Heart right ventricle (tissue), 16 donors: ENCODE results near the gene TMEM203. TPM values are rescaled to one million over a fixed set of nuclear protein-coding genes. Genes with fewer than 3 reads are reported as not detected.

Source experiments
- ATAC-seq, 8 donors: fragments of 200-7000 bp; cut with Tn5 transposase; one replicate each; pipeline ENCODE4 v1.9.1; 2020; ENCODE audit warnings: mild to moderate bottlenecking in 8 of 8, moderate library complexity in 8 of 8, moderate number of reproducible peaks in 1 of 8
- DNase-seq, 2 donors: peaks; one replicate each; pipeline ENCODE4 v3.0.0-alpha.2; 2020
- H3K27ac ChIP-seq, 10 donors: fragments of 200-600 bp; sonication (generic) in 2 of 10; one replicate each; pipeline versions ENCODE4 v1.5.0 to v1.8.0; 2020 to 2022; ENCODE audit warnings: mild to moderate bottlenecking in 3 of 10
- H3K27me3 ChIP-seq, 7 donors: fragments of 200-600 bp; one replicate each; pipeline ENCODE4 v1.8.0; 2021 to 2022; ENCODE audit warnings: mild to moderate bottlenecking in 2 of 7
- H3K36me3 ChIP-seq, 9 donors: fragments of 200-600 bp; sonication (generic) in 1 of 9; one replicate each; pipeline versions ENCODE4 v1.5.0 to v1.8.0; 2020 to 2022; ENCODE audit warnings: mild to moderate bottlenecking in 2 of 9
- H3K4me1 ChIP-seq, 9 donors: fragments of 200-600 bp; sonication (generic) in 1 of 9; one replicate each; pipeline versions ENCODE4 v1.5.0 to v1.8.0; 2020 to 2022; ENCODE audit warnings: mild to moderate bottlenecking in 4 of 9
- H3K4me3 ChIP-seq, 10 donors: fragments of 200-600 bp; sonication (generic) in 2 of 10; one replicate each; pipeline versions ENCODE4 v1.5.0 to v1.8.0; 2020 to 2022; ENCODE audit warnings: mild to moderate bottlenecking in 7 of 10, moderate library complexity in 2 of 10
- H3K9me3 ChIP-seq, 11 donors: fragments of 200-600 bp in 10 of 11; sonication (generic) in 2 of 11; one replicate each; pipeline versions ENCODE4 v1.5.0 to v1.8.0; 2013 to 2022; ENCODE audit warnings: mild to moderate bottlenecking in 2 of 11, control low read depth in 1 of 11, moderate library complexity in 1 of 11
- CTCF ChIP-seq, 9 donors: fragments of 200-600 bp; sonication (generic) in 2 of 9; IDR thresholded peaks; one replicate each; pipeline versions ENCODE4 v1.5.0 to v1.8.0; 2021 to 2022; ENCODE audit warnings: antibody characterized with exemption in 9 of 9, mild to moderate bottlenecking in 5 of 9, moderate library complexity in 1 of 9
- WGBS, 2 donors: extraction: QIAGEN DNeasy Blood & Tissue Kit; methylation state at CpG; one replicate each; pipeline ENCODE4 v1.1.7; 2013; ENCODE audit warnings: inconsistent platforms in 1 of 2; 5-methylcytosine and 5-hydroxymethylcytosine counted together
- intact Hi-C, 10 donors: fragments of 100-400 bp; cut with DNase I; formaldehyde crosslinking; loops; one replicate each; pipeline versions ENCODE4 v1.11.1 to v1.14.2; 2022
- microRNA-seq, 2 donors: library from miRNA; unstranded; fragments of <30 nt; microRNA quantifications; one replicate each; pipeline ENCODE4 v1.2.0, GENCODE V29; 2021
- polyA plus RNA-seq, 2 donors: library from polyadenylated mRNA; stranded (reverse); fragments of 200-250 nt; gene quantifications; one replicate each; pipeline ENCODE4 v1.2.3, GENCODE V29; 2013
- total RNA-seq, 10 donors: library from RNA; stranded (reverse); fragmentation: NEBNext Ultra II Directional in 3 of 10; extraction: Animal tissue kit (Norgen Biotek cat#: 25700) in 3 of 10; gene quantifications; one replicate each; pipeline versions ENCODE4 v1.2.1 to v1.2.4, GENCODE V29; 2021 to 2023
- donor health status: Arrhythmogenic right ventricular cardiomyopathy.
- donor health status: ischemic (EF 13 %, LVEDD 7.1; RV severe dilation, severe dysfunction).
- donor health status: healthy with polysubstance abuse.
- donor health status: DM: no; HTN: yes; CAD: no.
- donor health status: DM: no; HTN: no; CAD: no.
- donor health status: ischemic (EF 25% LVEDD 6.9; RV normal size, moderate dysfunction).
- donor health status: ischemic (EF 25% LVEDD 5.7; RV mildly dilated, moderate dysfunction).
- donor health status: healthy.
- donor health status: DM: yes; HTN: yes; CAD: no.
- donor health status: Ischemic cardiomyopathy.
- donor health status: ischemic (EF 35%, LVEDD 5.7; RV mildly dilated, moderate dysfunction).
- donor health status: nonischemic (EF 11% LVEDD 7.7; RV severe dilation, severe dysfunction).
- donor health status: DM: yes; HTN: yes; CAD: no.
- donor health status: PGD.
- donor health status: ischemic (EF 29% LVEDD 5.4; RV normal size, mild dysfunction).
- donor health status: nonischemic (EF 23%, LVEDD 6.1; RV moderate dilation, normal function).

TMEM203 gene
- total and polyA plus RNA-seq, 12 donors = 36.4 to 51.2 (median 41.7) TPM

- Histone ChIP-seq H3K4me1 (peaks cover 0 to 12% (median 8%) of the 10 kb centered on the region in 9 donors), H3K4me3 (peak overlapping the region in 5 of 10 donors; percentile 1 to 28 (median 17)), H3K9me3 (no peaks in the 10 kb centered on the region), H3K27me3 (peaks cover 26 to 81% (median 72%) of the 10 kb centered on the region in 7 donors), H3K36me3 (no peaks in the 10 kb centered on the region), H3K27ac (no peak overlapping the region)
- no peak for TF ChIP-seq CTCF (IDR thresholded peaks at IDR 0.05)
- intact Hi-C loops = no loop called here
- DNase-seq (no peak), ATAC-seq (peak; percentile 42 to 77 (median 64))
- WGBS, 2 donors = 3% methylated on average over 63 to 65 of the region's 65 CpGs
These were observed 48.7 kb downstream of the TMEM203 start for GRCh38 chr9:137156567-137157375.

Small RNA genes lying within 50 kb of the gene (microRNA-seq; reads per million reads assigned to microRNA genes)
- gene MIR3621 = 0 reads per million in 2 donors

Other genes starting within 250 kb of the TMEM203 start
Only the 30 nearest of the 31 such genes appear.
- 1,000 to 10,000 TPM; 1,129 to 5,119 (median 4,014) TPM for gene PTGDS, start 228.1 kb downstream of the TMEM203 start, total RNA-seq
- gene PTGDS, start 228.1 kb downstream of the TMEM203 start, polyA plus RNA-seq = 1,000 to 10,000 TPM; 2,970 to 3,711 TPM
- 10 to 100 TPM in 2 of 10 donors, 1 to 10 TPM in 8; 1.4 to 10.9 (median 6.4) TPM for gene LCNL1, start 222.7 kb downstream of the TMEM203 start, total RNA-seq
- gene LCNL1, start 222.7 kb downstream of the TMEM203 start, polyA plus RNA-seq = 10 to 100 TPM in 1 of 2 donors, under 1 TPM in 1; 0.10 to 10.3 TPM
- 10 to 100 TPM; 12.7 to 29.5 (median 16.1) TPM for gene PAXX, start 213.2 kb downstream of the TMEM203 start, total RNA-seq
- 100 to 1,000 TPM in 1 of 2 donors, 10 to 100 TPM in 1; 51.7 to 131 TPM for gene PAXX, start 213.2 kb downstream of the TMEM203 start, polyA plus RNA-seq
- gene CLIC3, start 209.1 kb downstream of the TMEM203 start, total RNA-seq = 10 to 100 TPM in 1 of 10 donors, 1 to 10 TPM in 8, under 1 TPM in 1; 0.46 to 11.5 (median 3.0) TPM
- gene CLIC3, start 209.1 kb downstream of the TMEM203 start, polyA plus RNA-seq = 10 to 100 TPM in 1 of 2 donors, 1 to 10 TPM in 1; 9.5 to 21.4 TPM
- 10 to 100 TPM; 23.6 to 42.6 (median 28.1) TPM for gene ABCA2, start 177.4 kb downstream of the TMEM203 start, total RNA-seq
- gene ABCA2, start 177.4 kb downstream of the TMEM203 start, polyA plus RNA-seq = 10 to 100 TPM; 16.0 to 46.7 TPM
- gene FUT7, start 173.6 kb downstream of the TMEM203 start, total RNA-seq = under 1 TPM in 5 of 10 donors, not detected in 5; 0.13 to 0.30 (median 0.15) TPM
- gene FUT7, start 173.6 kb downstream of the TMEM203 start, polyA plus RNA-seq = under 1 TPM; 0.07 to 0.15 TPM
- 10 to 100 TPM; 29.1 to 74.3 (median 52.6) TPM for gene NPDC1, start 159.5 kb downstream of the TMEM203 start, total RNA-seq
- 100 to 1,000 TPM in 1 of 2 donors, 10 to 100 TPM in 1; 74.2 to 153 TPM for gene NPDC1, start 159.5 kb downstream of the TMEM203 start, polyA plus RNA-seq
- gene ENTPD2, start 151.6 kb downstream of the TMEM203 start, total RNA-seq = 1 to 10 TPM in 8 of 10 donors, under 1 TPM in 2; 0.32 to 2.5 (median 1.6) TPM
- gene ENTPD2, start 151.6 kb downstream of the TMEM203 start, polyA plus RNA-seq = 1 to 10 TPM in 1 of 2 donors, under 1 TPM in 1; 0.96 to 3.3 TPM
- gene SAPCD2, start 135.1 kb downstream of the TMEM203 start, total RNA-seq = 1 to 10 TPM in 1 of 10 donors, under 1 TPM in 8, not detected in 1; 0.06 to 1.1 (median 0.11) TPM
- under 1 TPM; 0.15 to 0.23 TPM for gene SAPCD2, start 135.1 kb downstream of the TMEM203 start, polyA plus RNA-seq
- 10 to 100 TPM in 4 of 10 donors, 1 to 10 TPM in 6; 6.0 to 16.5 (median 8.5) TPM for gene UAP1L1, start 128.1 kb downstream of the TMEM203 start, total RNA-seq
- 10 to 100 TPM in 1 of 2 donors, 1 to 10 TPM in 1; 3.4 to 24.3 TPM for gene UAP1L1, start 128.1 kb downstream of the TMEM203 start, polyA plus RNA-seq
- 10 to 100 TPM; 16.9 to 27.7 (median 20.9) TPM for gene MAN1B1, start 118.7 kb downstream of the TMEM203 start, total RNA-seq
- gene MAN1B1, start 118.7 kb downstream of the TMEM203 start, polyA plus RNA-seq = 10 to 100 TPM; 25.5 to 71.4 TPM
- 100 to 1,000 TPM in 7 of 10 donors, 10 to 100 TPM in 3; 91.4 to 167 (median 118) TPM for gene DPP7, start 90.9 kb downstream of the TMEM203 start, total RNA-seq
- gene DPP7, start 90.9 kb downstream of the TMEM203 start, polyA plus RNA-seq = 100 to 1,000 TPM; 152 to 677 TPM
- not detected for gene GRIN1, start 66.5 kb downstream of the TMEM203 start, total RNA-seq
- not detected for gene GRIN1, start 66.5 kb downstream of the TMEM203 start, polyA plus RNA-seq
- not detected for gene LRRC26, start 35.6 kb downstream of the TMEM203 start, total RNA-seq
- not detected for gene LRRC26, start 35.6 kb downstream of the TMEM203 start, polyA plus RNA-seq
- gene TMEM210, start 33.6 kb downstream of the TMEM203 start, total RNA-seq = not detected
- not detected for gene TMEM210, start 33.6 kb downstream of the TMEM203 start, polyA plus RNA-seq
- 10 to 100 TPM; 24.6 to 44.8 (median 27.7) TPM for gene ANAPC2, start 17.1 kb downstream of the TMEM203 start, total RNA-seq
- 10 to 100 TPM; 23.7 to 69.6 TPM for gene ANAPC2, start 17.1 kb downstream of the TMEM203 start, polyA plus RNA-seq
- 10 to 100 TPM; 47.3 to 73.5 (median 56.7) TPM for gene SSNA1, start 17.0 kb downstream of the TMEM203 start, total RNA-seq
- 100 to 1,000 TPM; 146 to 168 TPM for gene SSNA1, start 17.0 kb downstream of the TMEM203 start, polyA plus RNA-seq
- 10 to 100 TPM; 10.2 to 31.5 (median 21.7) TPM for gene TPRN, start 4.9 kb downstream of the TMEM203 start, total RNA-seq
- gene TPRN, start 4.9 kb downstream of the TMEM203 start, polyA plus RNA-seq = 10 to 100 TPM; 12.0 to 14.5 TPM
- 10 to 100 TPM in 1 of 10 donors, 1 to 10 TPM in 9; 4.6 to 10.1 (median 5.4) TPM for gene NDOR1, start 52 bp upstream of the TMEM203 start, total RNA-seq
- 10 to 100 TPM in 1 of 2 donors, 1 to 10 TPM in 1; 6.5 to 10.6 TPM for gene NDOR1, start 52 bp upstream of the TMEM203 start, polyA plus RNA-seq
- gene RNF208, start 16.6 kb upstream of the TMEM203 start, total RNA-seq = 10 to 100 TPM; 20.7 to 34.5 (median 24.1) TPM
- 10 to 100 TPM; 14.2 to 83.8 TPM for gene RNF208, start 16.6 kb upstream of the TMEM203 start, polyA plus RNA-seq
- gene CYSRT1, start 19.5 kb upstream of the TMEM203 start, total RNA-seq = under 1 TPM in 6 of 10 donors, not detected in 4; 0.21 to 0.71 (median 0.37) TPM
- under 1 TPM; 0.19 to 0.59 TPM for gene CYSRT1, start 19.5 kb upstream of the TMEM203 start, polyA plus RNA-seq
- gene RNF224, start 21.9 kb upstream of the TMEM203 start, total RNA-seq = under 1 TPM in 1 of 10 donors, not detected in 9; 0.14 TPM
- not detected for gene RNF224, start 21.9 kb upstream of the TMEM203 start, polyA plus RNA-seq
- not detected for gene SLC34A3, start 25.3 kb upstream of the TMEM203 start, total RNA-seq
- gene SLC34A3, start 25.3 kb upstream of the TMEM203 start, polyA plus RNA-seq = not detected
- gene TUBB4B, start 35.6 kb upstream of the TMEM203 start, total RNA-seq = 100 to 1,000 TPM; 211 to 495 (median 330) TPM
- gene TUBB4B, start 35.6 kb upstream of the TMEM203 start, polyA plus RNA-seq = 100 to 1,000 TPM; 522 to 992 TPM
- gene STPG3, start 45.6 kb upstream of the TMEM203 start, total RNA-seq = under 1 TPM in 3 of 10 donors, not detected in 7; 0.24 to 0.32 (median 0.32) TPM
- under 1 TPM in 1 of 2 donors, not detected in 1; 0.44 TPM for gene STPG3, start 45.6 kb upstream of the TMEM203 start, polyA plus RNA-seq
- 10 to 100 TPM; 31.6 to 47.1 (median 39.2) TPM for gene NELFB, start 49.7 kb upstream of the TMEM203 start, total RNA-seq
- 10 to 100 TPM; 31.5 to 52.9 TPM for gene NELFB, start 49.7 kb upstream of the TMEM203 start, polyA plus RNA-seq
- gene TOR4A, start 72.1 kb upstream of the TMEM203 start, total RNA-seq = 10 to 100 TPM; 15.2 to 21.5 (median 16.8) TPM
- 10 to 100 TPM in 1 of 2 donors, 1 to 10 TPM in 1; 4.7 to 11.5 TPM for gene TOR4A, start 72.1 kb upstream of the TMEM203 start, polyA plus RNA-seq
- gene NRARP, start 96.6 kb upstream of the TMEM203 start, total RNA-seq = 10 to 100 TPM in 7 of 10 donors, 1 to 10 TPM in 3; 2.6 to 20.8 (median 11.7) TPM
- 1 to 10 TPM; 2.0 to 5.4 TPM for gene NRARP, start 96.6 kb upstream of the TMEM203 start, polyA plus RNA-seq
- 10 to 100 TPM in 3 of 10 donors, 1 to 10 TPM in 7; 7.8 to 14.0 (median 9.2) TPM for gene EXD3, start 217.5 kb upstream of the TMEM203 start, total RNA-seq
- gene EXD3, start 217.5 kb upstream of the TMEM203 start, polyA plus RNA-seq = 10 to 100 TPM in 1 of 2 donors, 1 to 10 TPM in 1; 5.8 to 33.0 TPM
- gene NOXA1, start 217.7 kb upstream of the TMEM203 start, total RNA-seq = 1 to 10 TPM; 2.5 to 5.3 (median 3.0) TPM
- 10 to 100 TPM in 1 of 2 donors, under 1 TPM in 1; 0.62 to 10.6 TPM for gene NOXA1, start 217.7 kb upstream of the TMEM203 start, polyA plus RNA-seq